ENCODE data around the gene TTLL6. TPM values are rescaled to one million over a fixed set of nuclear protein-coding genes. Genes with fewer than 3 reads are reported as not detected.

The TTLL6 gene
- total and polyA plus RNA-seq, 4 donors: 0.02 to 0.08 TPM; not detected in 2

DNA sequence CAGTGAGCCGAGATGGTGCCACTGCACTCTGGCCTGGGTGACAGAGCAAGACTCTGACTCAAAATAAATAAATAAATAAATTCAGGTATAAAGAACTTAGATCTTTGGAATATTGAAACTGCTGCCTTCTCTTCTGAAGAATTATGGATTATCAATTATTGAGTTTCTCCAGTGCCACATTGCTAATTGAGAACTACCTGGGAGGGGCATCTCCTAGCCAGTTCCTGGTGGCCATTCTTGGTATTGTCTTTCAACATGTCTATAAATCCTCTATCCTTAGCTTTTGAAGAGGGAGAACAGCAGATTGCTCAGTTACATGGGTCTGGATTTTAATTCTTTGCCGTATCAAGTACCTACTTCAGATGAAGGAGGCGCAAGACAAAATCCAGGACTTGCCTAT is 43.0 kb upstream of the TTLL6 start:
- WGBS: 98% methylated on average over 3 of the region's 3 CpGs
- no peaks in the 10 kb centered on the region for H3K9me3 ChIP-seq (ENCODE audit: control insufficient read depth in 4 of 4, low read length in 3 of 4)
- H3K36me3 ChIP-seq (ENCODE audit: control insufficient read depth in 4 of 4, insufficient read depth in 3 of 4, low read depth in 1 of 4, low read length in 3 of 4): peaks cover 13 to 73% (median 54%) of the 10 kb centered on the region in 4 donors
- no peak overlapping the region for H3K27ac ChIP-seq (ENCODE audit: low read depth in 1 of 2, low read length in 2 of 2)
- H3K4me1 ChIP-seq (ENCODE audit: control insufficient read depth in 4 of 4, insufficient read depth in 4 of 4, low read length in 3 of 4): no peaks in the 10 kb centered on the region
- no peak overlapping the region for H3K4me3 ChIP-seq (ENCODE audit: low read depth in 1 of 3, low read length in 3 of 3)
- no peak for TF ChIP-seq HNF4G (IDR thresholded peaks at IDR 0.05)
- TF ChIP-seq, protein P1, sequence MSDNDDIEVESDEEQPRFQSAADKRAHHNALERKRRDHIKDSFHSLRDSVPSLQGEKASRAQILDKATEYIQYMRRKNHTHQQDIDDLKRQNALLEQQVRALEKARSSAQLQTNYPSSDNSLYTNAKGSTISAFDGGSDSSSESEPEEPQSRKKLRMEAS (IDR thresholded peaks at IDR 0.05): no peak
- TF ChIP-seq, protein P2, sequence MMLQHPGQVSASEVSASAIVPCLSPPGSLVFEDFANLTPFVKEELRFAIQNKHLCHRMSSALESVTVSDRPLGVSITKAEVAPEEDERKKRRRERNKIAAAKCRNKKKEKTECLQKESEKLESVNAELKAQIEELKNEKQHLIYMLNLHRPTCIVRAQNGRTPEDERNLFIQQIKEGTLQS (IDR thresholded peaks at IDR 0.05): no peak
- no peak for TF ChIP-seq YY1 (IDR thresholded peaks at IDR 0.05)
- no peak for TF ChIP-seq RXRA (IDR thresholded peaks at IDR 0.05)
- TF ChIP-seq, protein P3, sequence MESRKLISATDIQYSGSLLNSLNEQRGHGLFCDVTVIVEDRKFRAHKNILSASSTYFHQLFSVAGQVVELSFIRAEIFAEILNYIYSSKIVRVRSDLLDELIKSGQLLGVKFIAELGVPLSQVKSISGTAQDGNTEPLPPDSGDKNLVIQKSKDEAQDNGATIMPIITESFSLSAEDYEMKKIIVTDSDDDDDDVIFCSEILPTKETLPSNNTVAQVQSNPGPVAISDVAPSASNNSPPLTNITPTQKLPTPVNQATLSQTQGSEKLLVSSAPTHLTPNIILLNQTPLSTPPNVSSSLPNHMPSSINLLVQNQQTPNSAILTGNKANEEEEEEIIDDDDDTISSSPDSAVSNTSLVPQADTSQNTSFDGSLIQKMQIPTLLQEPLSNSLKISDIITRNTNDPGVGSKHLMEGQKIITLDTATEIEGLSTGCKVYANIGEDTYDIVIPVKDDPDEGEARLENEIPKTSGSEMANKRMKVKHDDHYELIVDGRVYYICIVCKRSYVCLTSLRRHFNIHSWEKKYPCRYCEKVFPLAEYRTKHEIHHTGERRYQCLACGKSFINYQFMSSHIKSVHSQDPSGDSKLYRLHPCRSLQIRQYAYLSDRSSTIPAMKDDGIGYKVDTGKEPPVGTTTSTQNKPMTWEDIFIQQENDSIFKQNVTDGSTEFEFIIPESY (IDR thresholded peaks at IDR 0.05): no peak
- TF ChIP-seq GABPA (IDR thresholded peaks at IDR 0.05 in 1 of 2, conservative IDR thresholded peaks at IDR 0.05 in 1 of 2): no peak
- no peak for TF ChIP-seq TAF1 (conservative IDR thresholded peaks at IDR 0.05)
- TF ChIP-seq, protein P4, sequence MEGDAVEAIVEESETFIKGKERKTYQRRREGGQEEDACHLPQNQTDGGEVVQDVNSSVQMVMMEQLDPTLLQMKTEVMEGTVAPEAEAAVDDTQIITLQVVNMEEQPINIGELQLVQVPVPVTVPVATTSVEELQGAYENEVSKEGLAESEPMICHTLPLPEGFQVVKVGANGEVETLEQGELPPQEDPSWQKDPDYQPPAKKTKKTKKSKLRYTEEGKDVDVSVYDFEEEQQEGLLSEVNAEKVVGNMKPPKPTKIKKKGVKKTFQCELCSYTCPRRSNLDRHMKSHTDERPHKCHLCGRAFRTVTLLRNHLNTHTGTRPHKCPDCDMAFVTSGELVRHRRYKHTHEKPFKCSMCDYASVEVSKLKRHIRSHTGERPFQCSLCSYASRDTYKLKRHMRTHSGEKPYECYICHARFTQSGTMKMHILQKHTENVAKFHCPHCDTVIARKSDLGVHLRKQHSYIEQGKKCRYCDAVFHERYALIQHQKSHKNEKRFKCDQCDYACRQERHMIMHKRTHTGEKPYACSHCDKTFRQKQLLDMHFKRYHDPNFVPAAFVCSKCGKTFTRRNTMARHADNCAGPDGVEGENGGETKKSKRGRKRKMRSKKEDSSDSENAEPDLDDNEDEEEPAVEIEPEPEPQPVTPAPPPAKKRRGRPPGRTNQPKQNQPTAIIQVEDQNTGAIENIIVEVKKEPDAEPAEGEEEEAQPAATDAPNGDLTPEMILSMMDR (IDR thresholded peaks at IDR 0.05; ENCODE audit: low read depth, low read length, missing input control): no peak
- no peak for TF ChIP-seq FOXA1 (IDR thresholded peaks at IDR 0.05)
- TF ChIP-seq EGR1 (IDR thresholded peaks at IDR 0.05; ENCODE audit: low read depth in 2 of 2): no peak
- TF ChIP-seq SP1 (IDR thresholded peaks at IDR 0.05): no peak
- no peak for TF ChIP-seq RAD21 (IDR thresholded peaks at IDR 0.05)
- no peak overlapping the region for H3K9ac ChIP-seq (ENCODE audit: low read depth in 1 of 2, low read length in 2 of 2)
- no peak for DNase-seq (ENCODE audit: low spot score)
- H3K27me3 ChIP-seq (ENCODE audit: control insufficient read depth in 4 of 4, insufficient read depth in 4 of 4, low read length in 3 of 4): no peaks in the 10 kb centered on the region

DNA sequence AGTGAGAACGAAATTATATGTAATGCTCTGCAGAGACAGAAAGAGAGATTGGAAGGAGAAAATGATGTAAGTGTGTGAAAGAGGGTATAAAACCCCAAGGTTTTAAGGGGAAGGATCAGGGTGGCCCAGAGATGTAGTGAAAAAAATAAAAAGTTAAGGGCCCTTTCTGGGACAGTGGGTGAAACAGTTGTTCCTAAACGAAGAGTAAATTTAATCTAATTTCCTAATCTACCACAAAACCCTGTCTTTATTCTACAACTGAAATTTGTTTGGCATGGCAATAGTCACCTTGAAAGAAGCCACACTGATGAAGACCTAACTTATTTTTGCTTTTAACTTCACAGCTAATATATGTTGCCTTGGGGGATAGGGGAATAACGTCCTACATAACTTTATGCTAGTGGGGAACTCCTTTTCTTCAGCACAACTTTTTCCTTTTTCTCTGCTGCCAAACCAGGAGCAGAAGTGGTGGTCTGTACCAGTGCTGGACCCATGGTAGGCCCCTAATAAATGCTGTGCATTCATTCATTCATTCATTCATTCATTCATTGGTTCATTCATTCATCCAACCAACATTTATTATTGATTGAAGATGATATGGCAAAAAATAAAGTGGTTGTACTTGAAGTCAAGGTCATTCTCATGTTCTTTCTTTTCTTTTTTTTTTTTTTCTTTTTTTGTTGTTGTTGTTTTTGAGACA is 39.2 kb upstream of the TTLL6 start:
- Histone ChIP-seq H3K4me3 (ENCODE audit: low read depth in 1 of 3, low read length in 3 of 3) (no peak overlapping the region), H3K4me1 (ENCODE audit: control insufficient read depth in 4 of 4, insufficient read depth in 4 of 4, low read length in 3 of 4) (no peaks in the 10 kb centered on the region), H3K9ac (ENCODE audit: low read depth in 1 of 2, low read length in 2 of 2) (no peak overlapping the region), H3K27me3 (ENCODE audit: control insufficient read depth in 4 of 4, insufficient read depth in 4 of 4, low read length in 3 of 4) (no peaks in the 10 kb centered on the region), H3K36me3 (ENCODE audit: control insufficient read depth in 4 of 4, insufficient read depth in 3 of 4, low read depth in 1 of 4, low read length in 3 of 4) (peaks cover 18 to 73% (median 56%) of the 10 kb centered on the region in 4 donors), H3K27ac (ENCODE audit: low read depth in 1 of 2, low read length in 2 of 2) (no peak overlapping the region), H3K9me3 (ENCODE audit: control insufficient read depth in 4 of 4, low read length in 3 of 4) (no peaks in the 10 kb centered on the region)
- WGBS: 74% methylated on average over 3 of the region's 3 CpGs
- DNase-seq (ENCODE audit: low spot score): no peak
- TF ChIP-seq RAD21 (IDR thresholded peaks at IDR 0.05) (no peak), RXRA (IDR thresholded peaks at IDR 0.05) (no peak), JUND (IDR thresholded peaks at IDR 0.05) (no peak), NR2F2 (IDR thresholded peaks at IDR 0.05) (no peak), GABPA (IDR thresholded peaks at IDR 0.05 in 1 of 2, conservative IDR thresholded peaks at IDR 0.05 in 1 of 2) (no peak), FOXA1 (IDR thresholded peaks at IDR 0.05) (no peak)
- TF ChIP-seq, protein P2 (IDR thresholded peaks at IDR 0.05): no peak
